GM12878 (cell line): Measurements from ENCODE around the gene BIN1. TPM values are rescaled to one million over a fixed set of nuclear protein-coding genes. Genes with fewer than 3 reads are reported as not detected.

Source experiments
- ATAC-seq: fragments of 200-7000 bp; cut with Tn5 transposase; 3 replicates; pipeline ENCODE4 v1.9.1; 2020; ENCODE audit warnings: mild to moderate bottlenecking, moderate library complexity
- BruUV-seq: library from RNA; stranded (reverse); fragments of 400-500 nt; replicated peaks from 2 replicates; lab custom pipeline; 2021; lab: Mats Ljungman, UMichigan
- CTCF ChIA-PET: fragments of 300-600 bp; sonication (Branson Sonifier 250); formaldehyde crosslinking; extraction: SDS; loops from one replicate; lab custom pipeline; 2021; ENCODE audit warnings: inconsistent platforms; lab: Yijun Ruan, JAX
- POLR2A ChIA-PET: fragments of 350-600 bp; formaldehyde crosslinking; extraction: SDS; loops from one replicate; lab custom pipeline; 2021; ENCODE audit warnings: inconsistent platforms; lab: Charles Lee
- RAD21 ChIA-PET: fragments of 300-600 bp; sonication (Branson Sonifier 250); formaldehyde crosslinking; loops from one replicate; lab custom pipeline; 2023; ENCODE audit warnings: antibody characterized with exemption; ENCODE audit not compliant: unreplicated experiment; lab: Charles Lee
- SMC1A ChIA-PET: fragments of 300-600 bp; sonication (Branson Sonifier 250); formaldehyde crosslinking; loops from one replicate; lab custom pipeline; 2023; ENCODE audit not compliant: unreplicated experiment, uncharacterized antibody; lab: Charles Lee
- DNase-seq: peaks from one replicate; pipeline ENCODE4 v3.0.0-alpha.2; 2011; ENCODE audit warnings: low read depth, low spot score
- FAIRE-seq: peaks from 3 replicates; lab custom pipeline; 2011; peaks lifted over from hg19 to GRCh38; lab: Jason Lieb, UNC
- H2AFZ ChIP-seq: 2 replicates; pipeline ENCODE4 v1.6.0; 2011; ENCODE audit warnings: low read depth, low read length, control low read depth; ENCODE audit not compliant: control insufficient read depth
- H3K27ac ChIP-seq: 2 replicates; pipeline ENCODE4 v1.5.1; 2011; ENCODE audit warnings: control low read depth; ENCODE audit not compliant: control insufficient read depth, insufficient read depth
- H3K27me3 ChIP-seq, 2 experiments: replicated peaks in 1 of 2; 2 replicates each; pipeline versions ENCODE4 v1.6.0 to v1.6.1; 2011; ENCODE audit warnings: low read length in 1 of 2; ENCODE audit not compliant: control insufficient read depth in 2 of 2, insufficient read depth in 2 of 2
- H3K36me3 ChIP-seq, 2 experiments: 2 replicates each; pipeline ENCODE4 v1.5.1; 2011; ENCODE audit warnings: low read length in 1 of 2; ENCODE audit not compliant: control insufficient read depth in 2 of 2, insufficient read depth in 2 of 2
- H3K4me1 ChIP-seq: 2 replicates; pipeline ENCODE4 v1.6.1; 2011; ENCODE audit warnings: mild to moderate bottlenecking, low read length, moderate library complexity, mixed read lengths; ENCODE audit not compliant: control insufficient read depth, insufficient read depth
- H3K4me2 ChIP-seq: 2 replicates; pipeline ENCODE4 v1.6.0; 2011; ENCODE audit warnings: control low read depth; ENCODE audit not compliant: control insufficient read depth, insufficient read depth
- H3K4me3 ChIP-seq: fragments of 200-600 bp; sonication (generic); 2 replicates; pipeline ENCODE4 v1.5.1; 2016
- H3K79me2 ChIP-seq: 2 replicates; pipeline ENCODE4 v1.6.0; 2011; ENCODE audit warnings: low read length; ENCODE audit not compliant: control insufficient read depth, insufficient read depth
- H3K9ac ChIP-seq: 2 replicates; pipeline ENCODE4 v1.8.0; 2011; ENCODE audit warnings: low read length, control low read depth, mixed read lengths; ENCODE audit not compliant: control insufficient read depth, insufficient read depth
- H3K9me3 ChIP-seq: replicated peaks from 3 replicates; pipeline ENCODE4 v1.5.1; 2011; ENCODE audit warnings: mild to moderate bottlenecking, low read length; ENCODE audit not compliant: control insufficient read depth, insufficient read depth
- H4K20me1 ChIP-seq: 2 replicates; pipeline ENCODE4 v1.6.0; 2011; ENCODE audit not compliant: control insufficient read depth, insufficient read depth
- BACH1 ChIP-seq: fragments of 450-650 bp; IDR thresholded peaks from 2 replicates; pipeline ENCODE4 v1.6.1; 2017; ENCODE audit warnings: mild to moderate bottlenecking, borderline replicate concordance
- CHD1 ChIP-seq: IDR thresholded peaks from 2 replicates; pipeline ENCODE4 v1.6.1; 2012; ENCODE audit warnings: low read depth, low read length, improper control_type of control experiment
- CHD4 ChIP-seq: fragments of 200-600 bp; sonication (generic); IDR thresholded peaks from 2 replicates; pipeline ENCODE4 v1.6.1; 2016; ENCODE audit warnings: mild to moderate bottlenecking
- ESRRA ChIP-seq: IDR thresholded peaks from 2 replicates; pipeline ENCODE4 v1.6.1; 2012; ENCODE audit warnings: mild to moderate bottlenecking, low read length, improper control_type of control experiment
- IRF5 ChIP-seq: fragments of 450-650 bp; IDR thresholded peaks from 2 replicates; pipeline ENCODE4 v1.6.1; 2017; ENCODE audit warnings: borderline replicate concordance
- KLF5 ChIP-seq: fragments of 450-650 bp; IDR thresholded peaks from 2 replicates; pipeline ENCODE4 v1.6.1; 2014; ENCODE audit warnings: mild to moderate bottlenecking; ENCODE audit not compliant: partially characterized antibody
- NFXL1 ChIP-seq: fragments of 450-650 bp; IDR thresholded peaks from 2 replicates; pipeline ENCODE4 v1.6.1; 2017; ENCODE audit warnings: antibody characterized with exemption, mild to moderate bottlenecking, borderline replicate concordance
- RAD21 ChIP-seq: IDR thresholded peaks from 2 replicates; pipeline ENCODE4 v1.6.1; 2011; ENCODE audit warnings: mild to moderate bottlenecking, low read depth, low read length, moderate library complexity; ENCODE audit not compliant: insufficient read depth
- SUPT20H ChIP-seq: IDR thresholded peaks from 2 replicates; pipeline ENCODE4 v1.6.1; 2011; ENCODE audit warnings: low read depth, mild to moderate bottlenecking, low read length, moderate library complexity, borderline replicate concordance; ENCODE audit not compliant: control insufficient read depth
- USF2 ChIP-seq: IDR thresholded peaks from 2 replicates; pipeline ENCODE4 v1.6.1; 2011; ENCODE audit warnings: low read depth, low read length, improper control_type of control experiment, borderline replicate concordance
- YY1 ChIP-seq: IDR thresholded peaks from 2 replicates; pipeline ENCODE4 v1.6.1; 2011; ENCODE audit warnings: low read depth, mild to moderate bottlenecking, low read length
- ZNF592 ChIP-seq: fragments of 450-650 bp; IDR thresholded peaks from 2 replicates; pipeline ENCODE4 v1.6.1; 2017; ENCODE audit warnings: mild to moderate bottlenecking, moderate library complexity
- WGBS: methylation state at CpG from one replicate; pipeline ENCODE4 v1.1.6; 2016; ENCODE audit warnings: low lambda C conversion rate; ENCODE audit not compliant: insufficient replicate concordance, insufficient coverage; ENCODE audit errors: missing lambda C conversion rate; 5-methylcytosine and 5-hydroxymethylcytosine counted together
- in situ Hi-C: fragments of 300-500 bp; cut with MboI; formaldehyde crosslinking; loops from 9 replicates; pipeline ENCODE4 v1.14.3; 2018; ENCODE audit warnings: mixed read lengths
- intact Hi-C: fragments of 100-400 bp; cut with micrococcal nuclease; formaldehyde crosslinking; loops from one replicate; pipeline ENCODE4 v1.14.2; 2022; ENCODE audit not compliant: unreplicated experiment
- polyA plus RNA-seq, 11 experiments: library from polyadenylated mRNA; depleted of rRNA in 4 of 11; unstranded in 6 of 11; stranded (reverse) in 5 of 11; fragments of >200 nt; fragmentation: Nextera tagmentation in 4 of 11; fragmentation: Illumina TruSeq in 1 of 11; extraction: Ambion mirVana in 4 of 11; extraction: Trizol in 1 of 11; gene quantifications; 1 replicate in 1 of 11; 2 replicates in 10 of 11; pipeline versions ENCODE4 v1.2.1 to v1.2.3, GENCODE V29; 2011 to 2016; ENCODE audit warnings: inconsistent platforms in 2 of 11, missing spikeins in 2 of 11, low read depth in 1 of 11
- total RNA-seq, 4 experiments: library from RNA; depleted of rRNA in 3 of 4; stranded (reverse); fragments of >200 nt in 3 of 4; fragmentation: Illumina TruSeq in 1 of 4; extraction: Trizol in 1 of 4; gene quantifications; 2 replicates each; pipeline versions ENCODE4 v1.2.1 to v1.2.3, GENCODE V29; 2013 to 2021

BIN1 gene
- total and polyA plus RNA-seq, 10 of the 15 experiments (the other 5 are each of a cell fraction or from before 2014, with no cell fraction given), result 0.32 to 21.3 (median 11.2) TPM

GRCh38 chr2:127098711-127099110, 8.2 kb downstream of the BIN1 start:
- TF ChIP-seq NFXL1, result no peak
- no peak for TF ChIP-seq IRF5
- TF ChIP-seq CHD4, result no peak
- no peak for TF ChIP-seq USF2
- TF ChIP-seq RAD21, result no peak
- no peak for TF ChIP-seq ESRRA
- TF ChIP-seq CHD1, result no peak
- no peak for TF ChIP-seq BACH1
- TF ChIP-seq YY1, result no peak
- no peak for TF ChIP-seq SUPT20H
- TF ChIP-seq KLF5, result no peak
- TF ChIP-seq ZNF592, result no peak
- Histone ChIP-seq H3K9ac (no peak overlapping the region), H3K9me3 (no peaks in the 10 kb centered on the region), H4K20me1 (no peaks in the 10 kb centered on the region), H3K4me1 (no peaks in the 10 kb centered on the region), H3K36me3 (no peaks in the 10 kb centered on the region), H3K79me2 (no peaks in the 10 kb centered on the region), H3K4me3 (no peak overlapping the region), H2AFZ (no peak overlapping the region), H3K27ac (no peak overlapping the region), H3K4me2 (no peak overlapping the region), H3K27me3 (no peaks in the 10 kb centered on the region)
- 18% methylated on average over 7 of the region's 7 CpGs for WGBS
- no TSS peak for BruUV-seq
- ChIA-PET RAD21 (no interaction called here), CTCF (no interaction called here), POLR2A (no interaction called here), SMC1A (no interaction called here)
- DNase-seq, result no peak
- no peak; the same call in 2 of the 3 replicates for ATAC-seq
- no peak for FAIRE-seq
- intact Hi-C loops, result no loop called here
- in situ Hi-C loops, result no loop called here
